NCI-H446 (cell line): ENCODE data around the gene MEIOB.
A peak's percentile ranks its signal among the peaks of the same experiment; 100 is the strongest.
"Not testable (repeated sequence)": the region's sequence is repeated elsewhere in the genome, so short reads cannot be mapped to it uniquely, and the experiment has no call there.

Experiments
- DNase-seq, 2 experiments: peaks; one replicate each; lab custom pipeline; 2025; lab: John Stamatoyannopoulos, UW

The MEIOB gene

GRCh38 chr16:1876468-1876867 is 4.5 kb upstream of the MEIOB start:
- no peak for DNase-seq

- DNase-seq: not testable (repeated sequence)
Observed at GRCh38 chr16:1876066-1876465, 4.1 kb upstream of the MEIOB start.

- DNase-seq: no peak
Observed at GRCh38 chr16:1874854-1875253, 2.9 kb upstream of the MEIOB start.

- no peak for DNase-seq
Observed at GRCh38 chr16:1870365-1871082, 1.4 kb downstream of the MEIOB start.

GRCh38 chr16:1865902-1866690 is 5.9 kb downstream of the MEIOB start:
- DNase-seq: no peak

GRCh38 chr16:1863681-1864460 is 8.1 kb downstream of the MEIOB start:
- DNase-seq: peak in 1 of 2 experiments; percentile 42

- DNase-seq: no peak
Observed at GRCh38 chr16:1862394-1862793, 9.6 kb downstream of the MEIOB start.

GRCh38 chr16:1861730-1862129 is 10.2 kb downstream of the MEIOB start:
- no peak for DNase-seq

GRCh38 chr16:1859650-1860049 is 12.3 kb downstream of the MEIOB start:
- no peak for DNase-seq

GRCh38 chr16:1858189-1858865 is 13.6 kb downstream of the MEIOB start:
- DNase-seq: no peak

GRCh38 chr16:1857433-1858097 is 14.4 kb downstream of the MEIOB start:
- no peak for DNase-seq

GRCh38 chr16:1851793-1852192 is 20.2 kb downstream of the MEIOB start:
- DNase-seq: no peak

GRCh38 chr16:1850981-1851380 is 21.0 kb downstream of the MEIOB start:
- no peak for DNase-seq

- DNase-seq: no peak
Observed at GRCh38 chr16:1846416-1846815, 25.5 kb downstream of the MEIOB start.

GRCh38 chr16:1845985-1846384 is 26.0 kb downstream of the MEIOB start:
- DNase-seq: no peak

- no peak for DNase-seq
Observed at GRCh38 chr16:1839554-1839953, 32.4 kb downstream of the MEIOB start.

- no peak for DNase-seq
Observed at GRCh38 chr16:1834096-1834495, 37.9 kb downstream of the MEIOB start.

- no peak for DNase-seq
Observed at GRCh38 chr16:1832838-1833454, 39.0 kb downstream of the MEIOB start.

GRCh38 chr16:1831186-1832075 is 40.5 kb downstream of the MEIOB start:
- DNase-seq: no peak

- DNase-seq: no peak
Observed at GRCh38 chr16:1830213-1830612, 41.8 kb downstream of the MEIOB start.
